ENCODE data around the gene SV2C. TPM values are rescaled to one million over a fixed set of nuclear protein-coding genes. Genes with fewer than 3 reads are reported as not detected.

Gene SV2C
- total RNA-seq, 1 experiment from 2014 or later, result 0.09 TPM

GRCh38 chr5:76190356-76190755 is 107.2 kb downstream of the SV2C start:
- Mint-ChIP-seq H3K4me1 (peaks cover 17% of the 10 kb centered on the region), H3K9me3 (peaks cover 16% of the 10 kb centered on the region), H3K27me3 (ENCODE audit: low read depth) (peaks cover 5% of the 10 kb centered on the region; the same call in 1 of the 2 replicates), H3K27ac (no peak overlapping the region), H3K36me3 (peaks cover 9% of the 10 kb centered on the region), H3K4me3 (no peak overlapping the region)
- ATAC-seq (no peak), DNase-seq (ENCODE audit: low spot score) (no peak)
- no peak for TF ChIP-seq ZBTB43 (CRISPR knock-in tag; IDR thresholded peaks at IDR 0.05)
- TF ChIP-seq HMGXB4 (CRISPR knock-in tag; IDR thresholded peaks at IDR 0.05), result no peak
- TF ChIP-seq EMX1 (CRISPR knock-in tag; IDR thresholded peaks at IDR 0.05), result no peak
- TF ChIP-seq PRRX2 (CRISPR knock-in tag; IDR thresholded peaks at IDR 0.05), result no peak
- no peak for TF ChIP-seq NFE2L1 (CRISPR knock-in tag; IDR thresholded peaks at IDR 0.05)
- TF ChIP-seq ZBTB21 (CRISPR knock-in tag; IDR thresholded peaks at IDR 0.05; ENCODE audit: borderline replicate concordance), result no peak
- TF ChIP-seq E2F4 (CRISPR knock-in tag; IDR thresholded peaks at IDR 0.05; ENCODE audit: borderline replicate concordance, low read depth), result no peak
- no peak for TF ChIP-seq KAT7 (CRISPR knock-in tag; IDR thresholded peaks at IDR 0.05; ENCODE audit: borderline replicate concordance)
- no peak for TF ChIP-seq NR2C2 (CRISPR knock-in tag; IDR thresholded peaks at IDR 0.05)
- TF ChIP-seq ZNF317 (CRISPR knock-in tag; IDR thresholded peaks at IDR 0.05; ENCODE audit: borderline replicate concordance, low read depth), result no peak
- no peak for TF ChIP-seq CDX4 (CRISPR knock-in tag; IDR thresholded peaks at IDR 0.05; ENCODE audit: borderline replicate concordance)
- ChIA-PET CTCF (interaction anchor here (1.6 kb wide), 1 partner anchor 19 kb away, joined by 4 read pairs; no protein-coding TSS in a partner anchor), POLR2A (no interaction called here)

- peaks cover 38% of the 10 kb centered on the region for H3K4me1 Mint-ChIP-seq
- DNase-seq (ENCODE audit: low spot score) (no peak), ATAC-seq (no peak)
- H3K4me3 Mint-ChIP-seq, result no peak overlapping the region
- H3K36me3 Mint-ChIP-seq, result no peaks in the 10 kb centered on the region
- H3K9me3 Mint-ChIP-seq, result no peaks in the 10 kb centered on the region
- H3K27me3 Mint-ChIP-seq (ENCODE audit: low read depth), result no peaks in the 10 kb centered on the region
- H3K27ac Mint-ChIP-seq, result peak overlapping the region; percentile 34; the same call in 1 of the 2 replicates
- POLR2A ChIA-PET, result no interaction called here
- CTCF ChIA-PET, result interaction anchor here (1.4 to 2.5 kb wide), 4 partner anchors 9 to 307 kb away, joined by 3 to 12 read pairs (median 8); no protein-coding TSS in a partner anchor
- TF ChIP-seq USF1 (CRISPR knock-in tag; IDR thresholded peaks at IDR 0.05), result no peak
- TF ChIP-seq MLX (CRISPR knock-in tag; IDR thresholded peaks at IDR 0.05), result no peak
- no peak for TF ChIP-seq ARID4B (CRISPR knock-in tag; IDR thresholded peaks at IDR 0.05; ENCODE audit: borderline replicate concordance)
- no peak for TF ChIP-seq ZSCAN18 (CRISPR knock-in tag; IDR thresholded peaks at IDR 0.05)
- no peak for TF ChIP-seq SMAD4 (CRISPR knock-in tag; IDR thresholded peaks at IDR 0.05)
- no peak for TF ChIP-seq ZBTB43 (CRISPR knock-in tag; IDR thresholded peaks at IDR 0.05)
- no peak for TF ChIP-seq PREB (CRISPR knock-in tag; IDR thresholded peaks at IDR 0.05; ENCODE audit: borderline replicate concordance)
- no peak for TF ChIP-seq TEAD1 (CRISPR knock-in tag; IDR thresholded peaks at IDR 0.05)
- TF ChIP-seq IRF2 (CRISPR knock-in tag; IDR thresholded peaks at IDR 0.05; ENCODE audit: borderline replicate concordance, low read depth), result no peak
- TF ChIP-seq GTF2I (CRISPR knock-in tag; conservative IDR thresholded peaks at IDR 0.05), result no peak
These were observed 109.7 kb downstream of the SV2C start for GRCh38 chr5:76192837-76193236.
